Esophagus muscularis mucosa (tissue), 4 donors: ENCODE results near the gene SFXN5.

ENCODE experiments used
- CTCF ChIP-seq, 3 experiments: fragments of 200-600 bp in 2 of 3; fragments of 450-650 bp in 1 of 3; sonication (generic) in 2 of 3; IDR thresholded peaks; one replicate each; pipeline ENCODE4 v1.5.1; 2017 to 2019; ENCODE audit warnings: antibody characterized with exemption in 3 of 3, mild to moderate bottlenecking in 2 of 3, moderate library complexity in 1 of 3
- EP300 ChIP-seq: sonication (generic); formaldehyde crosslinking; IDR thresholded peaks from one replicate; pipeline ENCODE4 v1.6.1; 2017; ENCODE audit warnings: antibody characterized with exemption
- POLR2A ChIP-seq: fragments of 450-650 bp; IDR thresholded peaks from one replicate; pipeline ENCODE4 v1.6.1; 2017; ENCODE audit warnings: antibody characterized with exemption, moderate library complexity, mild to moderate bottlenecking, low read depth
- POLR2AphosphoS5 ChIP-seq, 2 donors: sonication (generic); formaldehyde crosslinking; IDR thresholded peaks; one replicate each; pipeline ENCODE4 v1.6.1; 2017; ENCODE audit warnings: antibody characterized with exemption in 2 of 2

- no peak for TF ChIP-seq POLR2AphosphoS5 (IDR thresholded peaks at IDR 0.05)
- no peak for TF ChIP-seq POLR2A
- TF ChIP-seq CTCF (IDR thresholded peaks at IDR 0.05): no peak
- no peak for TF ChIP-seq EP300
Observed at GRCh38 chr2:72913486-72914205, 157.9 kb downstream of the SFXN5 start.
